GM12891 (cell line): ENCODE results near the gene CDC25A.

Experiments used
- PAX5 ChIP-seq: IDR thresholded peaks from 2 replicates; pipeline ENCODE4 v1.6.1; 2011; ENCODE audit warnings: low read length, moderate library complexity, mild to moderate bottlenecking; ENCODE audit not compliant: insufficient read depth, severe bottlenecking
- POLR2A ChIP-seq: IDR thresholded peaks from 2 replicates; pipeline ENCODE4 v1.6.1; 2011; ENCODE audit warnings: low read depth, low read length, control low read depth
- POLR2AphosphoS5 ChIP-seq: IDR thresholded peaks from 2 replicates; pipeline ENCODE4 v1.6.1; 2011; ENCODE audit warnings: low read depth, low read length, control low read depth
- POU2F2 ChIP-seq: IDR thresholded peaks from 2 replicates; pipeline ENCODE4 v1.6.1; 2011; ENCODE audit warnings: low read depth, mild to moderate bottlenecking, control low read depth, low read length, moderate library complexity
- TAF1 ChIP-seq: IDR thresholded peaks from 2 replicates; pipeline ENCODE4 v1.6.1; 2011; ENCODE audit warnings: low read depth, low read length, control low read depth

- TF ChIP-seq POLR2AphosphoS5 (no peak), POLR2A (no peak), TAF1 (no peak), PAX5 (no peak), POU2F2 (no peak)
Measured at GRCh38 chr3:48219543-48219942, 31.3 kb upstream of the CDC25A start.
